NCI-H82 treated with DMSO at 0.1 percent for 48 hours (cell line): ENCODE measurements around the gene MAD2L2.

ENCODE experiments used
- DNase-seq: peaks from one replicate; lab custom pipeline; 2025; ENCODE audit not compliant: unreplicated experiment; lab: John Stamatoyannopoulos, UW

MAD2L2 gene

GRCh38 chr1:11681071-11681771, at the start of gene MAD2L2:
MAD2L2 (minus strand) TSS chr1:11681148; CDS start chr1:11680601, 547 bp downstream.
- peak; percentile 84 for DNase-seq

- DNase-seq = no peak
Observed at GRCh38 chr1:11730429-11730891, 49.5 kb upstream of the MAD2L2 start.

- DNase-seq = no peak
Observed at GRCh38 chr1:11729498-11730428, 48.8 kb upstream of the MAD2L2 start.

GRCh38 chr1:11729155-11729497, 48.2 kb upstream of the MAD2L2 start:
- DNase-seq = no peak

GRCh38 chr1:11728126-11728806, 47.3 kb upstream of the MAD2L2 start:
- DNase-seq = no peak

- DNase-seq = no peak
Observed at GRCh38 chr1:11727119-11727518, 46.2 kb upstream of the MAD2L2 start.

- DNase-seq = no peak
Observed at GRCh38 chr1:11725616-11726015, 44.7 kb upstream of the MAD2L2 start.

- DNase-seq = no peak
Observed at GRCh38 chr1:11722538-11722937, 41.6 kb upstream of the MAD2L2 start.

GRCh38 chr1:11721311-11721710, 40.4 kb upstream of the MAD2L2 start:
- DNase-seq = no peak

- no peak for DNase-seq
Observed at GRCh38 chr1:11720525-11720924, 39.6 kb upstream of the MAD2L2 start.

- no peak for DNase-seq
Observed at GRCh38 chr1:11720033-11720376, 39.1 kb upstream of the MAD2L2 start.

GRCh38 chr1:11719313-11720032, 38.5 kb upstream of the MAD2L2 start:
- DNase-seq = peak; percentile 61

GRCh38 chr1:11714831-11715575, 34.1 kb upstream of the MAD2L2 start:
- no peak for DNase-seq

GRCh38 chr1:11713095-11713494, 32.1 kb upstream of the MAD2L2 start:
- no peak for DNase-seq

GRCh38 chr1:11712285-11712684, 31.3 kb upstream of the MAD2L2 start:
- no peak for DNase-seq

GRCh38 chr1:11711490-11711889, 30.5 kb upstream of the MAD2L2 start:
- no peak for DNase-seq

- no peak for DNase-seq
Observed at GRCh38 chr1:11708554-11709350, 27.8 kb upstream of the MAD2L2 start.

- DNase-seq = peak; percentile 52
Observed at GRCh38 chr1:11707621-11708276, 26.8 kb upstream of the MAD2L2 start.

- DNase-seq = no peak
Observed at GRCh38 chr1:11706292-11706691, 25.3 kb upstream of the MAD2L2 start.
